GM12878 (cell line): ENCODE measurements around the gene VEZF1. TPM values are rescaled to one million over a fixed set of nuclear protein-coding genes. Genes with fewer than 3 reads are reported as not detected.

Source experiments
- BACH1 ChIP-seq: fragments of 450-650 bp; IDR thresholded peaks from 2 replicates; pipeline ENCODE4 v1.6.1; 2017; ENCODE audit warnings: mild to moderate bottlenecking, borderline replicate concordance
- BHLHE40 ChIP-seq, 2 experiments: fragments of 450-650 bp in 1 of 2; IDR thresholded peaks; 2 replicates each; pipeline ENCODE4 v1.6.1; 2011 to 2017; ENCODE audit warnings: low read depth in 2 of 2, borderline replicate concordance in 1 of 2, improper control_type of control experiment in 1 of 2, low read length in 1 of 2, mild to moderate bottlenecking in 1 of 2
- BRCA1 ChIP-seq: IDR thresholded peaks from 2 replicates; pipeline ENCODE4 v1.6.1; 2011; ENCODE audit warnings: low read depth, low read length, improper control_type of control experiment
- CBX5 ChIP-seq: sonication (generic); IDR thresholded peaks from 2 replicates; pipeline ENCODE4 v1.6.1; 2016; ENCODE audit warnings: low read depth, moderate library complexity, mild to moderate bottlenecking, inconsistent platforms
- DPF2 ChIP-seq: fragments of 450-650 bp; IDR thresholded peaks from 2 replicates; pipeline ENCODE4 v1.6.1; 2017; ENCODE audit warnings: mild to moderate bottlenecking
- EED ChIP-seq: sonication (generic); IDR thresholded peaks from 2 replicates; pipeline ENCODE4 v1.6.1; 2016; ENCODE audit warnings: antibody characterized with exemption, low read depth
- HDAC2 ChIP-seq: fragments of 200-600 bp; sonication (generic); IDR thresholded peaks from 2 replicates; pipeline ENCODE4 v1.6.1; 2017
- IKZF1 ChIP-seq: fragments of 450-650 bp; conservative IDR thresholded peaks from 2 replicates; pipeline ENCODE4 v1.6.1; 2017; ENCODE audit warnings: antibody characterized with exemption, mild to moderate bottlenecking
- IKZF2 ChIP-seq, 2 experiments: fragments of 450-650 bp; IDR thresholded peaks; 2 replicates each; pipeline ENCODE4 v1.6.1; 2017; ENCODE audit warnings: mild to moderate bottlenecking in 2 of 2, moderate library complexity in 2 of 2
- JUNB ChIP-seq: IDR thresholded peaks from 2 replicates; pipeline ENCODE4 v1.6.1; 2016; ENCODE audit warnings: antibody characterized with exemption, mild to moderate bottlenecking
- KDM1A ChIP-seq: fragments of 200-600 bp; sonication (generic); IDR thresholded peaks from 2 replicates; pipeline ENCODE4 v1.6.1; 2016; ENCODE audit warnings: borderline replicate concordance
- KLF5 ChIP-seq: fragments of 450-650 bp; IDR thresholded peaks from 2 replicates; pipeline ENCODE4 v1.6.1; 2014; ENCODE audit warnings: mild to moderate bottlenecking; ENCODE audit not compliant: partially characterized antibody
- LARP7 ChIP-seq: fragments of 450-650 bp; IDR thresholded peaks from 2 replicates; pipeline ENCODE4 v1.6.1; 2017; ENCODE audit warnings: mild to moderate bottlenecking
- MTA2 ChIP-seq: fragments of 450-650 bp; IDR thresholded peaks from 2 replicates; pipeline ENCODE4 v1.6.1; 2016; ENCODE audit warnings: low read depth, mild to moderate bottlenecking, moderate library complexity
- MYC ChIP-seq: IDR thresholded peaks from 2 replicates; pipeline ENCODE4 v1.6.1; 2011; ENCODE audit warnings: mild to moderate bottlenecking, low read length, moderate library complexity, inconsistent platforms; ENCODE audit not compliant: insufficient read depth, insufficient replicate concordance, insufficient read length, severe bottlenecking
- NBN ChIP-seq: fragments of 450-650 bp; IDR thresholded peaks from 2 replicates; pipeline ENCODE4 v1.6.1; 2016
- NFYB ChIP-seq: IDR thresholded peaks from 2 replicates; pipeline ENCODE4 v1.6.1; 2011; ENCODE audit warnings: low read depth, mild to moderate bottlenecking, low read length, improper control_type of control experiment, moderate library complexity; ENCODE audit not compliant: insufficient read depth
- NR2C2 ChIP-seq: IDR thresholded peaks from 2 replicates; pipeline ENCODE4 v1.6.1; 2011; ENCODE audit warnings: borderline replicate concordance, low read depth; ENCODE audit not compliant: control insufficient read depth, insufficient read length
- PAX5 ChIP-seq: IDR thresholded peaks from 2 replicates; pipeline ENCODE4 v1.6.1; 2011; ENCODE audit warnings: low read depth, low read length, borderline replicate concordance
- PAX8 ChIP-seq: fragments of 450-650 bp; IDR thresholded peaks from 2 replicates; pipeline ENCODE4 v1.6.1; 2017; ENCODE audit warnings: mild to moderate bottlenecking, moderate library complexity
- SIN3A ChIP-seq: IDR thresholded peaks from 2 replicates; pipeline ENCODE4 v1.6.1; 2012; ENCODE audit warnings: low read depth, low read length, improper control_type of control experiment
- SMARCA5 ChIP-seq: fragments of 450-650 bp; IDR thresholded peaks from 2 replicates; pipeline ENCODE4 v1.6.1; 2017; ENCODE audit warnings: mild to moderate bottlenecking
- SRF ChIP-seq, 2 experiments: IDR thresholded peaks; 2 replicates each; pipeline ENCODE4 v1.6.1; 2011; ENCODE audit warnings: low read depth in 2 of 2, low read length in 2 of 2, mild to moderate bottlenecking in 1 of 2, moderate library complexity in 1 of 2
- STAT3 ChIP-seq: IDR thresholded peaks from 2 replicates; pipeline ENCODE4 v1.6.1; 2011; ENCODE audit warnings: low read depth, low read length, improper control_type of control experiment
- TARDBP ChIP-seq: IDR thresholded peaks from 2 replicates; pipeline ENCODE4 v1.6.1; 2016; ENCODE audit warnings: borderline replicate concordance
- polyA plus RNA-seq, 11 experiments: library from polyadenylated mRNA; depleted of rRNA in 4 of 11; unstranded in 6 of 11; stranded (reverse) in 5 of 11; fragments of >200 nt; fragmentation: Nextera tagmentation in 4 of 11; fragmentation: Illumina TruSeq in 1 of 11; extraction: Ambion mirVana in 4 of 11; extraction: Trizol in 1 of 11; gene quantifications; 1 replicate in 1 of 11; 2 replicates in 10 of 11; pipeline versions ENCODE4 v1.2.1 to v1.2.3, GENCODE V29; 2011 to 2016; ENCODE audit warnings: inconsistent platforms in 2 of 11, missing spikeins in 2 of 11, low read depth in 1 of 11
- total RNA-seq, 4 experiments: library from RNA; depleted of rRNA in 3 of 4; stranded (reverse); fragments of >200 nt in 3 of 4; fragmentation: Illumina TruSeq in 1 of 4; extraction: Trizol in 1 of 4; gene quantifications; 2 replicates each; pipeline versions ENCODE4 v1.2.1 to v1.2.3, GENCODE V29; 2013 to 2021
- TF ChIP-seq, protein P1 (sequence below): IDR thresholded peaks from 2 replicates; pipeline ENCODE4 v1.6.1; 2012; ENCODE audit warnings: low read depth, low read length, improper control_type of control experiment
- TF ChIP-seq, protein P2 (sequence below): IDR thresholded peaks from 2 replicates; pipeline ENCODE4 v1.6.1; 2012; ENCODE audit warnings: low read depth, low read length, improper control_type of control experiment
- TF ChIP-seq, protein P3 (sequence below): IDR thresholded peaks from 2 replicates; pipeline ENCODE4 v1.6.1; 2012; ENCODE audit warnings: low read depth, low read length, improper control_type of control experiment
- TF ChIP-seq, protein P4 (sequence below): fragments of 450-650 bp; IDR thresholded peaks from 2 replicates; pipeline ENCODE4 v1.6.1; 2016; ENCODE audit warnings: mild to moderate bottlenecking

The VEZF1 gene
- total and polyA plus RNA-seq, 10 of the 15 experiments (the other 5 are each of a cell fraction or from before 2014, with no cell fraction given) = 9.5 to 28.2 (median 20.3) TPM

DNA sequence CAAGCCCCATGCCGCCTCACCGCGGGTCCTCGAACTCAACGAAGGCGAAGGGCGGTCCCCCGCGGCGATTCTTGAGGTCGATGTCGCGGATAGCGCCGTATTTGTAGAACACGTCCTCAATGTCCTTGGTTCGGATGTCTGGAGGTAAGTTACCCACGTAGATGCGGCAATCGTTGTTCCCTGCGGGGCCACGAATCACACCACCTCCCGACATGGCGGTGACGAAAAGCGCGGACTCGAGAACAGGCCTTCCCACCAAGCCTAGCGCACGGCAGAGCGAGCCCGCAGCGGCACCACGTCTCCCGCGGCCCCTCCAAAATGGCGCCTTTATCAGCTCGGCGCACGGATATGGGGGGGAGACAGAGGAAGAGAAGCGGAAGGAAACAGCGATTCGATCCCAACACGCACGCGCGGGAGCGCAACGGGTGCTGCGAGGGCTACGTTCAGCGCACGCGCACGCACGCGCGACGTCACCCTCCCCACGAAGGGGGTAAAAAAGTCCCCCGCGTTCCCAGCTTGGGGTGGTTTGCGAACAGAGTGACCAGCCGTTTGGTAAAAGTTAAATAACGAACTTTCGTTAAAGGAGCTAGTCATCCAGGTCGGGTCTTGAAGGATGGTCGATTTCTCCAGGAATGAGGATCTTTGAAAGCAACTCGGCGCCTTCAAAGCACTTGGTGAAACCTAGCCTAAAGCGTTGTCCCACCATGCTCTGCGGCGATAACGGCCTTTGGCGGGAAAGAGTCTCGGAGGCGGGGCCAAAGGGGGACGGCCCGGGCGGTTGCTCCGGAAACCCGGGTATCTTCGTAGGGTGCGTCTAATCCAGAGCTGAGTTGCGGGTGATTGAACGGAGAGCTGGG lies 19.1 kb upstream of the VEZF1 start, which contains the start of gene SRSF1 (continued):
- TF ChIP-seq, protein P1, sequence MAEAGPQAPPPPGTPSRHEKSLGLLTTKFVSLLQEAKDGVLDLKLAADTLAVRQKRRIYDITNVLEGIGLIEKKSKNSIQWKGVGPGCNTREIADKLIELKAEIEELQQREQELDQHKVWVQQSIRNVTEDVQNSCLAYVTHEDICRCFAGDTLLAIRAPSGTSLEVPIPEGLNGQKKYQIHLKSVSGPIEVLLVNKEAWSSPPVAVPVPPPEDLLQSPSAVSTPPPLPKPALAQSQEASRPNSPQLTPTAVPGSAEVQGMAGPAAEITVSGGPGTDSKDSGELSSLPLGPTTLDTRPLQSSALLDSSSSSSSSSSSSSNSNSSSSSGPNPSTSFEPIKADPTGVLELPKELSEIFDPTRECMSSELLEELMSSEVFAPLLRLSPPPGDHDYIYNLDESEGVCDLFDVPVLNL = peak; percentile 93
- TF ChIP-seq PAX5 (peak; percentile 65; the same call in 1 of the 2 replicates), IKZF2 (IDR thresholded peaks at IDR 0.05) (peak in 1 of 2 experiments; percentile 35; a peak in 2 of 4 replicates), SRF (IDR thresholded peaks at IDR 0.05; ENCODE audit: low read depth in 2 of 2, low read length in 2 of 2) (no peak), BRCA1 (no peak), BACH1 (peak; percentile 49; the same call in 1 of the 2 replicates), EED (no peak; the same call in 1 of the 2 replicates), KLF5 (peak; percentile 69), SMARCA5 (0 out of 2 replicates have a peak, but pooled peaks have one; percentile 62), NR2C2 (no peak), CBX5 (no peak; the same call in 1 of the 2 replicates), PAX8 (0 out of 2 replicates have a peak, but pooled peaks have one; percentile 90), HDAC2 (no peak), MYC (peak; percentile 20), MTA2 (peak; percentile 44; the same call in 1 of the 2 replicates), NFYB (peak; percentile 39; the same call in 1 of the 2 replicates), DPF2 (peak; percentile 27), STAT3 (no peak), BHLHE40 (IDR thresholded peaks at IDR 0.05; ENCODE audit: borderline replicate concordance in 1 of 2, low read depth in 2 of 2, low read length in 1 of 2) (peak; percentile 72 to 92), LARP7 (peak; percentile 86), SIN3A (no peak; the same call in 1 of the 2 replicates), NBN (peak; percentile 79), KDM1A (no peak), TARDBP (peak; percentile 67; the same call in 1 of the 2 replicates), IKZF1 (peak; percentile 99), JUNB (no peak)
- TF ChIP-seq, protein P2, sequence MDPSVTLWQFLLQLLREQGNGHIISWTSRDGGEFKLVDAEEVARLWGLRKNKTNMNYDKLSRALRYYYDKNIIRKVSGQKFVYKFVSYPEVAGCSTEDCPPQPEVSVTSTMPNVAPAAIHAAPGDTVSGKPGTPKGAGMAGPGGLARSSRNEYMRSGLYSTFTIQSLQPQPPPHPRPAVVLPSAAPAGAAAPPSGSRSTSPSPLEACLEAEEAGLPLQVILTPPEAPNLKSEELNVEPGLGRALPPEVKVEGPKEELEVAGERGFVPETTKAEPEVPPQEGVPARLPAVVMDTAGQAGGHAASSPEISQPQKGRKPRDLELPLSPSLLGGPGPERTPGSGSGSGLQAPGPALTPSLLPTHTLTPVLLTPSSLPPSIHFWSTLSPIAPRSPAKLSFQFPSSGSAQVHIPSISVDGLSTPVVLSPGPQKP = 0 out of 2 replicates have a peak, but pooled peaks have one; percentile 30
- TF ChIP-seq, protein P3, sequence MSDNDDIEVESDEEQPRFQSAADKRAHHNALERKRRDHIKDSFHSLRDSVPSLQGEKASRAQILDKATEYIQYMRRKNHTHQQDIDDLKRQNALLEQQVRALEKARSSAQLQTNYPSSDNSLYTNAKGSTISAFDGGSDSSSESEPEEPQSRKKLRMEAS = peak; percentile 87; the same call in 1 of the 2 replicates
- TF ChIP-seq, protein P4, sequence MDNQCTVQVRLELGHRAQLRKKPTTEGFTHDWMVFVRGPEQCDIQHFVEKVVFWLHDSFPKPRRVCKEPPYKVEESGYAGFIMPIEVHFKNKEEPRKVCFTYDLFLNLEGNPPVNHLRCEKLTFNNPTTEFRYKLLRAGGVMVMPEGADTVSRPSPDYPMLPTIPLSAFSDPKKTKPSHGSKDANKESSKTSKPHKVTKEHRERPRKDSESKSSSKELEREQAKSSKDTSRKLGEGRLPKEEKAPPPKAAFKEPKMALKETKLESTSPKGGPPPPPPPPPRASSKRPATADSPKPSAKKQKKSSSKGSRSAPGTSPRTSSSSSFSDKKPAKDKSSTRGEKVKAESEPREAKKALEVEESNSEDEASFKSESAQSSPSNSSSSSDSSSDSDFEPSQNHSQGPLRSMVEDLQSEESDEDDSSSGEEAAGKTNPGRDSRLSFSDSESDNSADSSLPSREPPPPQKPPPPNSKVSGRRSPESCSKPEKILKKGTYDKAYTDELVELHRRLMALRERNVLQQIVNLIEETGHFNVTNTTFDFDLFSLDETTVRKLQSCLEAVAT = peak; percentile 92; the same call in 1 of the 2 replicates
